Stimulated activated CD8-positive, alpha-beta memory T cell treated with anti-CD3 and anti-CD28 coated beads, Interleukin-15, amount 100 ng/mL, for 48 hours (primary cell): ENCODE data around the gene CDC123.
"Not testable (repeated sequence)": the region's sequence is repeated elsewhere in the genome, so short reads cannot be mapped to it uniquely, and the experiment has no call there.

Experiments used
- DNase-seq, 2 donors: peaks; one replicate each; pipeline ENCODE4 v3.0.0-alpha.2; 2020; ENCODE audit warnings: low read depth in 2 of 2

The CDC123 gene

DNA sequence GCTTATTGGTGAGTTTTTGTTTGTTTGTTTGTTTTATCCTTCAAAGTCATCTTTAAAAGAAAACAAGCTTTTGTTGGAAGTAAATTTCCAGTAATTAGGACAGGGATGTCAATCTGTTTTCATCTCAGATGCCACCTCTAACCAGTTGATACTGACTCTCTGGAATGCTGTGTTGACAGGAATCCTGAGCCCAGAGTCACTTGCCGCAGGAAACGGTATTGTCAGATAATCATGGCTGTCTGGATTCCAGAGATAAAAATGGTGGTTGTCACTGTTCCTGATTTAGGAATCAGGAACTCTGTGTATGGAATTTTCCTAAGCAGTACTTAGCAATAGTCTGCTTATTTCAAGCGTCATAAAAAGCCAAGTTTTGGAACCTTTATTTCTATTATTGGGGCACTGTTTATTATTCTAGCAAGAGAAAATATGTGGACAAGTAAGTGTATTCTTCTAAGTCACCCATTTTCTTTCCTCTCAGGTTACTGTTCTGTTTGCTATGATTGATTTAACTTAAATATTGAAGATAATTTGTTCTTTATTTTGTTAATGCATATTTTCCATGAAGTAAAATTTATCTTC is 39.2 kb downstream of the CDC123 start:
- no peak for DNase-seq

DNA sequence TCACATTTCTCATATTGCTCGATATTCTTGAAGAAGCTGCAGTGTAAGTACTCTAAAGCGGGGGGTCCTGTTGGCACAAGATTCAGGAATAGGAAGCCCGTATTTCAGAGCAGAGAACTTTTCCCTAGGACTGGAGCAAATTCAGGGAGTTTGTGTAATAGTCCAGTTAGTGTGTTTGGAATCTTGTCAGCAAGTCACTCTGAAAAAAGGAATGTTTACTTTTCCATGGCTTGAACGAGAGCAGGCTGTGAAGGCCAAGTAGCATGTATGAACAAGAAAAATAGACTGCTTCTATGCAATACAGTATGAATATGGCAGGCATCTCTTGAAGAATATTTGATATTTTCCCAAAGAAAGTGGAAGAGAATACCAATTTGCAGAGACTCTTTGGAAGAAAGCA is 39.8 kb downstream of the CDC123 start:
- no peak for DNase-seq

DNA sequence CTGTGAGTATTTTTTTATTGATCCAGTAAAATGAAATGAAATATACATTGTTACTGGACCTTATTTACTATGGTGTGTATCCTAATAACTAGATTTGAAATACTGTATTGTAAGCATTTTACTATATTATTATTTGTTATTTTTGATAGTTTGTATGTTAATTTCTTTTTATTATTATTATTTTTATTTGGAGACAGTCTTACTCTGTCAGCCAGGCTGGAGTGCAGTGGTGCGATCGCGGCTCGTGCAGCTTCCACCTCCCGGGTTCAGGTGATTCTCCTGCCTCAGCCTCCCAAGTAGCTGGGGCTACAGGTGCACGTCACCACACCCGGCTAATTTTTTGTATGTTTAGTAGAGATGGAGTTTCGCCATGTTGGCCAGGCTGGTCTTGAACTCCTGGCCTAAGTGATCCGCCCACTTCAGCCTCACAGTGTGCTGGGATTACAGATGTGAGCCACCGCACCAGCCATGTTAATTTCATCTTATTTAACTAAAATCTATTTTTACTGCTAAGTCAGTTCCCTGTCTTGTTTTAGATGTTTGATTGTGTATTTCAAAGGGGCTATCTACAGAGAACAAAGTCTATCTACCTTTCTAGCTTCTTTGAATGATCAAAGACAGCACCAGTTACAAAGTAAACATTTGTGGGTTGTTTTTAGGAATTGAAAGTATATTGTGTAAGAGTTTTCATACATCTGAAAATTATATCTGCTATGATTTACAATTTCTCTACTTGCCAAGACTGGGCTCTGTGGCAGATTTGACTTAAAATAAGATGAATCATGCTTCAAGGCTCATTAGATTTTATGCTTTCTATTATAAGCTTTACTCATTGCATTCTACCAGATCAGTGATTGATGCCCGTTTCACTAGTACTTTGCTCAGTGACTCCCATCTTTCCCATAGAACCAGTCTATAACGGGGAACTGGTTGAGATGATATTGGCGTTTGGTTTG is 41.6 kb downstream of the CDC123 start:
- DNase-seq, result no peak

DNA sequence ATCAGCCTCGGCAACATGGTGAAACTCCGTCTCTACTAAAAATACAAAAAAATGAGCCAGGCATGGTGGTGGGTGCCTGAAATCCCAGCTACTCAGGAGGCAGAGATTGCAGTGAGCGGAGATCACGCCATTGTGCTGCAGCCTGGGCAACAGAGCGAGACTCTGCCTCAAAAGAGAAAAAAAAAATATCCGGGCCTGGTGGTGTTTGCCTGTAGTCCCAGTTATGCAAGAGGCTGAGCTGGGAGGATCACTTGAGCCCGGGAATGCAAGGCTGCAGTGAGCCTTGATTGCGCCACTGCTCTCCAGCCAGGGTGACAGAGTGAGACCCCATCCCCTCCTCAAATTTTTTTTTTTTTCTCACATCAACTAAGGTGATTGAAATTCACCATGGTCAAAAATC is 42.8 kb downstream of the CDC123 start:
- DNase-seq, result no peak

DNA sequence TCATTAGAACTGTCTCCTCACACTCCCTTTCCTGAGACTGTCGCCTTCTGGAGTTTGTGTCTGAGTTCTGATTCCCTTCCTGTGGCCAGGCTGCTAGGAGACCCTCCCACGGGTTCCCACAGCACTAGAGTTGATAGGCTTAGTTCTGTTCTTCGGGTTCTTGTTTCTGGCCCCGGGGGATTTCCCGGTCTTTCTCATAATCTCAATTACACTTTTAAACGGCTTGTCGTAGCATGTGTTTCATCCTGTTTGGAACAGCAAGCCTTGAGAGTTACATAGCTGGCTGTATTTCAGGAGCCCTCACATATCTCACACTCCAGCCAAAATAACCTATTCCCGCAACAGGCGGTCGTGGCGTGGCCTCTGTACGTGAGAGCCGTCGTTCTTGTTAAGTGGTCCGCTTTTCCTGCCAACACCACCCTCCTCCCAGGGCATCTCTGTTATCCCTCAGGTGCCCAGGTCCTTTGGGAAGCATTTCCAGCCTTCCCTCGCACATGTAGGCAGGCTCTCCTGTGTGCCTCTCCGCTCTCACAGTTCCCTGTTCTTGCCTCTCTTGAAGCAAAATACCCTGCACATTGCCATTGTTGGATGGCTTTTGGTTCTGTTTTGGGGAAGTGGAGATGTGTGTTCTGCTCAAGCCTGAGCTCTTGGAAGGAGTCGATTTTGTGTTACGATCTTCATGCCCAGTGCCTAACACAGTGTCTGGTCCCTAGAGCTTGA is 46.0 kb downstream of the CDC123 start:
- peak; percentile 40 to 52 for DNase-seq

DNA sequence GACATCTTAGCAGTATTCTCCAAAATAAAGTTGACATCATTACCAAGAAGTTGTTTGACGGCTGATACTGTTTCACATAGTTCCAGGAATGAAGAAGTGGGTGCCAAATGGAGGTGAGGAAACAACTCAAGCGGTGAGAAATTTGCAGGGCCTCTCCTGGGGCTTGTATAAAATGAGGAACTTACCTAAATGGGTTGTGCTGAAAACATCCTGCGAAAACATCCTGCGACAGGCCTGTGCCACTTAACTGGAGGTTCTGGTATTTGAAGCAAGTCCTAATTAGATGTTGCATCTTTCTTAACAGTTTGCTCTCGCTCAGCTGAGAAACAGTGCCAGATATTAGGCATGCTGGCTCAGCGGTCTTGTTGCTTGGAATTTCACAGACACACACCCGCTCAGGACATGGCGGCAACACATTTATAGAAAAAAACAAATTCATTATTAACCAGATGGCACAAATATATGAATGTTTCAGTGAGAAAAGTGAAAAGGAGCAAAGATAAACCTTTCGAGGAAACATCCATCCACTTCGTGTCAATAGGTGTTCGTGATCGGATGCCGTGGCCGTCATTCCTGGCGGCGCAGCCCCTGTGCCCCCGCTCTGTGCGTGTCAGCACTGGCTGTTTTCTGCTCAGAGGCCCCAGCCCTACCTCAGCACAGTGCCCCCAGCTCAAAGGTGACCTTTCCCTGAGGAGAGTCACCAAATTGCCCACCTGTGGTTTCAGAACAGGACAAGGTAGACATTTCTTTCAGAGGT is 48.1 kb downstream of the CDC123 start:
- DNase-seq, result no peak

DNA sequence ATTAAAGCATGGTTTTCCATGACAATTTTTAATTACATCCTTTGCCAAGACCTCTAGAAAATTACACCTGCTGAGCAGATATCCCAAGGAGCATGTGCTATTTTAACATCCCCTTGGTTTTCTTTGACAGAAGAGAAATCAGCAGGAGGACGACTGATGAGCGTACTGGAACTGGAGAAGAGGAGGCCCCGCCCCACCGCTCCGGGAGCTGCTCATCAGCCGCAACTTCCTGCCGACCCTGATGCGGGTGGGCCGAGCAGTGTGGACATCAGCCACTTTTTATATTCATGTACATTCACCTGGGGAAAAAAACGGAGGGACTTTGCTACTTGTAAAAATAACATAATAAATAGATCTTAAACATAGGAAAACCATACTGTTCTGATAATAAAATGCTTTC is 54.2 kb downstream of the CDC123 start:
- no peak for DNase-seq

DNA sequence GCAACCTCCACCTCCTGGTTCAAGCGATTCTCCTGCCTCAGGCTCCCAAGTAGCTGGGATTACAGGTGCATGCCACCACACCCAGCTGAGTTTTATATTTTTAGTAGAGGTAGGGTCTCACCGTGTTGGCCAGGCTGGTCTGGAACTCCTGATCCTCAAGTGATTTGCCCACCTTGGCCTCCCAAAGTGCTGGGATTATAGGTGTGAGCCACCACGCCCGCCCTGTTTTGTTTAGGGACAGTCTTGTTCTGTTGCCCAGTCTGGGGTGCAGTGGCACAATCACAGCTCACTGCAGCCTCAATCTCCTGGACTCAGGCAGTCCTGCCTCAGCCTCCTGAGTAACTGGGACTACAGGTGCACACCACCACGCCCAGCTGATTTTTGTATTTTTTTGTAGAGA is 54.7 kb downstream of the CDC123 start:
- DNase-seq, result not testable (repeated sequence)

DNA sequence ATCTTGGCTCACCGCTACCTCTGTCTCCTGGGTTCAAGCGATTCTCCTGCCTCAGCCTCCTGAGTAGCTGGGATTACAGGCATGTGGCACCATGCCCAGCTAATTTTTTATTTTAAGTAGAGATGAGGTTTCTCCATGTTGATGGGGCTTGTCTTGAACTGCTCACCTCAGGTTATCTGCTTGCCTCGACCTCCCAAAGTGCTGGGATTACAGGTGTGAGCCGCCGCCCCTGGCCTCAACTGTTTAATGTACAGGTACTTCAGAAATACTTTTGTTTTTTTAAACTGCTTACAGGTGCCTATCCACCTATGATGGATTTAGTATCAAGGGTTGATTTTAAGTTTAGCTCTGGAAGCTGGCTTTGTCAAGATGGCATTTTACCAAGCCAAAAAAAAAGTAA is 55.6 kb downstream of the CDC123 start:
- DNase-seq, result no peak

DNA sequence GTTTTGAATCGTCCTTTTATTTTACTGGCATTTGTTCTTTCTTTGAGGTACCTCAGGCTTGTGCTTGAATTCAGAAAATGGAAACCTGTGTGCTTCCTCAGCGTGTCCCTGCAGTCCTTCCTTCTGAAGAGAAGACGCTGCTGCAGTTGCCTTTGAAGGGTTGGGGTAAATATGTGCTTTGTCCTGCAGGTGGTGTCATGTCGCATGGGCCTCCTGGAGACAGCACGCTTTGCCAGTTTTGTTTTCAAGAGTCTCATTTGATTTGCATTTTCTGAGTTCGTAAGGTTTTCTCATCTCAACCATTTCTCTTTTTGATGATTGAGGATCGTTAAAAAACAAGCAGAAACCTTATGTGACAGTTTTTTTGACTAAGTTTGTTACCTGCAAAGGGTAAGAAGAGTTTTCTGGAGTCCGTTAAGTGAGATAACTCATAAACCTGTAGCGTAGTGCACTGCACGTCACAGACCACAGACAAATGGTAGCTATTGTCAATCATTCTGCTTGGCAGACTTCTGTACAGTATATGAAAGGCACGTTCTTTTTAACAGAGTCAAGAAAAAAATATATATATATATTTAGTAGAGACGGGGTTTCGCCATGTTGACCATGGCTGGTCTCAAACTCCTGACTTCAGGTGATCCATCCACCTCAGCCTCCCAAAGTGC is 57.0 kb downstream of the CDC123 start:
- DNase-seq, result no peak

DNA sequence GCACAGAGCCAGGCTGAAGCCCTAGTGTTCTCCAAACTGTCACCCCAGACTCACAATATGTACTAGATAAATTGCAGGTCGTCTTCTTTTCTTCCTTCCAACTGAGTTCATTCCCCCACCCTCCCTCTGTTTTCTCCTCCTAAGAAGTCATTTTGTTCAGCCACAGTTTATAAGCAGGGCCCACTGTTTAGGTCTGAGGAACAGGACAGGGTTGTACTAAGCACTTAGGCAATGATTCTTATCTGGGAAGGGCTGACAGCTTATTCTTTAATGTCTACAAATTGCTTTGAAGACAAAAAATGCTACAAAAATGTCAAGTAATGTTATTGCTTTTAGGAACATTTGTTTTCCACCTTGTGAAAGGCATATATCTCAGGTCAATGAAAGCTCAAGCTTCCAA is 59.1 kb downstream of the CDC123 start:
- DNase-seq, result no peak

DNA sequence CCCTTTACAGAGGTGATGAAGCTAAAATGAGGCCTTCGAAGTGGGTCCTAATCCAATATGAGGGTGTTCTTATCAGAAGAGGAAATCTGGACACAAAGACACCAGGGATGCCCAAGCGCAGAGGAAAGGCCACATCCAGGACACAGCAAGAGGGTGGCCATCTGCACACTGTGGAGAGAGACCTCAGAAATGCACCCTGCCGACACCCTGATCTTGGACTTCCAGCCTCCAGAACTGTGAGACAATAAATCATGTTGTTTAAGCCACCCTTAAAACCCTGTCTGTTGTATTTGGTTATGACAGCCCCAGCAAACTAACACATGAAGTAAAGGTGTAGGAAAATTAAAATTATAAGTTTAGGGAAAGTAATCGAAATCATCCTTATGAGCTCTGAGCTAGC is 64.0 kb downstream of the CDC123 start:
- no peak for DNase-seq

DNA sequence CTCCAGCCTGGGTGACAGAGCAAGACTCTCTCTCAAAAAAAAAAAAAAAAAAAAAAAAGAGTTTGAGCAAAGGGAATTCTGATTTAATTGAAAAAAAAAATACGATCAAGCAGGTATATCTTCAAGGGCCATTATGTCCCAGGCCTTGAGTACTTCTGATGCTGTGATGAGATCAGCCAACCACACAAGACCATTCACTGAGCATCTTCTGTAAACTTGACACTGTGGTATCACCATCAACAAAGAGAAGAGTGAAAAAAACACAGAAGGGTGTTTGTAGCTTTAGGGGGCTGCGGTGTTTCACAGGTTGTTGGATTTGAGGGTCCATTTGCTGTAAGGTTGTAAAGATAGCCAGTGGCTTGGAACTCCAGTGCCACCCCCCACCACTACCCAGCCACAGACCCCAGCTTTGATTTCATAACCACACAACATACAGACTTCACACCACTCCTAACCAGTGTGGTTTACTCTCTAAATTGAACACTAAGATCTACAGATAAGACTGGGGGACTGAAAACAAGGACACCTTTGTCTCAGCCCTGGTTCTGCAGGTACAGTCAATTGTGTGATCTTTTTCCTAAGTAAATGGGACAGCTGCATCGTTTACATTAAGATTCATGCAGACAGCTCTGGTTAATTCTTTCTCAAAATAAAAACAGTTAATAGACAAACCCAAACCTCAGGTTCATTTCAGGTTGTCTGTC is 66.4 kb downstream of the CDC123 start:
- no peak for DNase-seq

DNA sequence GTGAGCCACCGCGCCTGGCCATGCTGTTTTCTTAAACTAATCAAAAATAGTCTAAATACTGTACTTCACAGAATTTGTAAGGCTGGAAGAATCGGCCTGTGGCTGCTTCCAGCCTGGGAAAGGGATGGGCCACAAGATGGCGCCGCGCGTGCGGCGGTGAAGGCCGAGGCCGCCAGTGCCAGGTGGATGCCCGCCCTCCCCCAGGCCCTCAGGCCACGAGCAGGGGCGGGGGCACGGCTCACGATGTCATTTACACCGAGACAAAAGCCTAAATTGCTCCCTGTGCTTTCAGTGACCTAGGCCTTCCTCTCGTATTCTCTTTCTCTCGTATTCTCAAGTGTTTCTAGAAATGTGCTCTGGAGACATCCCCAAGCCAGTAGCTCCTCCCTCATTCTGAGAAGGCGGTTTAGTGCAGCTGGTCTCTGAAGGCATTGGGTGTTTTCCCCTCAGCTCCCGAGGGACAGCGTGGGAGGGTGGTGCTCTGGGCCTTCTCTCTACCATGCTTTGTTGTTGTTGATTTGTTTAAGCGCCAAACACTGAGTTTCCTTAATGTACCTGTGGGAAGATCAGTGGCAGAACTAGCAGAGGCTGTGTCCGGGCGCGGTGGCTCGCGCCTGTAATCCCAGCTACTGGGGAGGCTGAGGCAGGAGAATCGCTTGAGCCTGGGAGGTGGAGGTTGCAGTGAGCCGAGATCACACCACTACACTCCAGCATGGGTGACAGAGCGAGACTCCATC is 68.4 kb downstream of the CDC123 start:
- DNase-seq, result peak; percentile 48 to 59

DNA sequence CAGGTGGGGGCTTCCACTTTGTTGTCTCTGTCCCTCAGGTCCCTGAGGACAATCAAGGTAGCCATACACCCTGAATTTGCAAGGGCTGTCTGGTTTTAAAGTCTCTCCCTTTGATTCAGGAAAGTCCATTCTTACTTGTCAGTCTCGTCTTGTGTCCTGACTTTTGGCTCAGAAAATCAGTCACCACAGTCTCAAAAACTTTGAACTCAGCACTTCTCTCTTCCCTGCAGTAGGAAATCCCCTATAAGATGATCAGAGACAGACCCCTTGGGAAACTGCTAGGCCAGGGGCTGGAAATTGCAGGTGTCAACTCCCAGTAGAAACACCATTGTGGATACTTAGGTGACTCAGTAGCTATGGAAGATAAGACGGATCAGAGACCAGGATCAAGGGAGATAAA is 73.1 kb downstream of the CDC123 start:
- DNase-seq, result no peak

DNA sequence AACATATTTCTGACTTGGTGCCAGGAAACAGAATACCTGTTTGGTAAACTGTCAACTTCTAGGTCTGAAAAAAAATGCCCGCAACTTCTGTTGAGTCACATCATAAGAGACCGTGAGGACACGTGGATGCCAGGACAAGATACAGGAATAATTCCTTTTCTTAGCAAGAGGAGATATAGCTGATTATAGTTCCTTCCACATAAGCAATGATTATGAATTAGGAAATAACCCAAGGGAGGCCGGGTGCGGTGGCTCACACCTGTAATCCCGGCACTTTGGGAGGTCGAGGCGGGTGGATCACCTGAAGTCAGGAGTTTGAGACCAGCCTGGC is 75.2 kb downstream of the CDC123 start:
- no peak for DNase-seq

DNA sequence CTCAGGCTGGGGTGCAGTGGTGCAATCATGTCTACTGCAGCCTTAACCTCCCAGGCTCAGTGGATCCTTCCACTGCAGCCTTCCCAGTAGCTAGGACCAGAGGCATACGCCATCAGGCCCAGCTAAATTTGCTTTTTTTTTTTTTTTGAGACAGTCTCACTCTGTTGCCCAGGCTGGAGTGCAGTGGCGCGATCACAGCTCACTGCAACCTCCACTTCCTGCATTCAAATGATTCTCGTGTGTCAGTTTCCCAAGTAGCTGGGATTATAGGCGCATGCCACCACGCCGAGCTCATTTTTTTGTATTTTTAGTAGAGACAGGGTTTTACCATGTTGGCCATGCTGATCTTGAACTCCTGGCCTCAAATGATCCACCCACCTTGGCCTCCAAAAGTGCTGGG is 81.9 kb downstream of the CDC123 start:
- not testable (repeated sequence) for DNase-seq

DNA sequence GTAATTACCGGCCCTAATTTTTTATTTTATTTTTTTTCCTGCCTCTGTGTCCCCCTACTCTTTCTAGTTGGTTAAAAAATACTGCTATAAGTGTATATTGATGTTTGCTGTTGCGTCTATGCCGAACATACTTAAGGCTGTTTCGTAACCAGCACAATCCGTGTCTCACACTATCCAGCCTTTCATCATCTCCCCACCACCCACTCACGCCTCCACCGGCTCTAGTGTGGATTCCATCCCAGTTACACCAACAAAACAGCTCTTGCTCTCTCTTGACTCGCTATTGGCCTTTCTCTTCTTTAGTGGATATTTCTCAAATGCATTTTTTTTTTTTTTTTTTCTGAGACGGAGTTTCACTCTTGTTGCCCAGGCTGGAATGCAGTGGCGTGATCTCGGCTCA is 83.3 kb downstream of the CDC123 start:
- DNase-seq, result no peak

DNA sequence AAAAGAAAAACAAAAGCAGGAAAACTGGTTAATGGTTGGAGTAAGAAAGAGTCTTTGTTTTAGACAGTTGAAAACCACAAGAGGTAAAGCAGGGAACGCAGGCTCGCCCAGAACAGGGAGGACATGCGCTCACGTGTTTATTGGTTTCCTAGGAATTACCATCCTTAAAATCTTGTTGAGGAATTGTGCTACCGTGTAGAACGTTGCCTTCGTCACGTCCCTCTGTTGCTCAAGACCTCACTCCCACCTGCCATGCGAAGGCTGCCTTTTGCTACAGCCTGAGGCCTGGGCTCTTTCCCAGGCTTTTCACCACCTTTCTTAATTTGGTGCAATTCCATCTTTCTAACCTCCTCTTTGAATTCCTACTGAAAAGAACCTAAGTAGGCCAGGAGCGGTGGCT is 91.8 kb downstream of the CDC123 start:
- no peak for DNase-seq

DNA sequence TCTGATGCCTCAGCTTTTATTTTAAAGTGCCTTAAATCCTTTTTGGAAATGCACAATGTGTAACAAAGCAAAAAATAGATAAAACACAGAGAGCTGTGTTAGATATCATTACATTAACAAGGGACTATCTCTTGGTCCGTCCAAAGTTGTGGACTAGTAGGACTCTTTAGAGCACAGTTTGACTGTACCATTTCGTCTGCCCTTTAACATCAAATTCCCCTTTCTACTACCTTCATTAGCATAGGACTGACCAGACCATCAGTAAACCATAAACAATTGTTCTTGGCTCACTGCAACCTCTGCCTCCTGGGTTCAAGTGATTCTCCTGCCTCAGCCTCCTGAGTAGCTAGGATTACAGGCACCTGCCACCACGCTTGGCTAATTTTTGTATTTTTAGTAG is 101.8 kb downstream of the CDC123 start:
- not testable (repeated sequence) for DNase-seq
